Erythroblast (primary cell): ENCODE measurements around the gene SLC35D2.

Source experiments
- DNase-seq, 2 experiments: peaks; one replicate each; lab custom pipeline; 2025; lab: John Stamatoyannopoulos, UW
- GATA1 ChIP-seq: IDR thresholded peaks from 2 replicates; pipeline ENCODE4 v1.6.1; 2011; ENCODE audit warnings: low read depth, mild to moderate bottlenecking, control low read depth, low read length, moderate library complexity
- POLR2A ChIP-seq: IDR thresholded peaks from 2 replicates; pipeline ENCODE4 v1.6.1; 2011; ENCODE audit warnings: mild to moderate bottlenecking, low read length

The SLC35D2 gene

GRCh38 chr9:96321515-96321914, 62.0 kb downstream of the SLC35D2 start:
- DNase-seq, result no peak
- no peak for TF ChIP-seq POLR2A
- TF ChIP-seq GATA1, result no peak

- DNase-seq, result no peak
- TF ChIP-seq GATA1 (no peak), POLR2A (no peak)
Measured at GRCh38 chr9:96320749-96321280, 62.7 kb downstream of the SLC35D2 start.

GRCh38 chr9:96318921-96319565, 64.5 kb downstream of the SLC35D2 start:
- TF ChIP-seq POLR2A, result no peak
- no peak for TF ChIP-seq GATA1
- DNase-seq, result no peak

- DNase-seq, result peak; percentile 53 to 71
- TF ChIP-seq POLR2A, result no peak
Measured at GRCh38 chr9:96317335-96317980, 66.1 kb downstream of the SLC35D2 start.

GRCh38 chr9:96309850-96310249, 73.7 kb downstream of the SLC35D2 start:
- no peak for DNase-seq
- TF ChIP-seq POLR2A (no peak), GATA1 (no peak)

GRCh38 chr9:96306958-96307357, 76.6 kb downstream of the SLC35D2 start:
- DNase-seq, result peak in 1 of 2 experiments; percentile 56

- DNase-seq, result no peak
- TF ChIP-seq GATA1, result no peak
- TF ChIP-seq POLR2A, result no peak
Measured at GRCh38 chr9:96305171-96305570, 78.3 kb downstream of the SLC35D2 start.

- TF ChIP-seq GATA1, result no peak
- TF ChIP-seq POLR2A, result no peak
- DNase-seq, result no peak
Measured at GRCh38 chr9:96304230-96304629, 79.3 kb downstream of the SLC35D2 start.

- TF ChIP-seq POLR2A (no peak), GATA1 (no peak)
- no peak for DNase-seq
Measured at GRCh38 chr9:96302021-96302420, 81.5 kb downstream of the SLC35D2 start, which contains the start of gene HSD17B3. Gene HSD17B3 (minus strand): TSS chr9:96302176. CDS start chr9:96302104, 72 bp downstream.

GRCh38 chr9:96299823-96300222, 83.7 kb downstream of the SLC35D2 start:
- no peak for DNase-seq
- no peak for TF ChIP-seq GATA1
- TF ChIP-seq POLR2A, result no peak

GRCh38 chr9:96294159-96294545, 89.4 kb downstream of the SLC35D2 start:
- DNase-seq, result no peak
- TF ChIP-seq POLR2A (no peak), GATA1 (no peak)

- no peak for DNase-seq
Measured at GRCh38 chr9:96293498-96294158, 89.9 kb downstream of the SLC35D2 start.

GRCh38 chr9:96289392-96289791, 94.1 kb downstream of the SLC35D2 start:
- DNase-seq, result no peak
- TF ChIP-seq GATA1 (no peak), POLR2A (no peak)

More at GRCh38 chr9:96293498-96294158, 89.9 kb downstream of the SLC35D2 start:
- TF ChIP-seq GATA1, result no peak
- TF ChIP-seq POLR2A, result no peak

GRCh38 chr9:96281641-96282040, 101.9 kb downstream of the SLC35D2 start:
- no peak for DNase-seq
- no peak for TF ChIP-seq GATA1
- no peak for TF ChIP-seq POLR2A

- no peak for TF ChIP-seq POLR2A
- no peak for DNase-seq
Measured at GRCh38 chr9:96279932-96280331, 103.6 kb downstream of the SLC35D2 start.
